ENCODE results near the gene ZFYVE21. TPM values are rescaled to one million over a fixed set of nuclear protein-coding genes. Genes with fewer than 3 reads are reported as not detected.

Gene ZFYVE21
- total RNA-seq, 1 experiment from 2014 or later, result 93.3 TPM

- Histone ChIP-seq H3F3A (ENCODE audit: insufficient read depth, low read depth) (peaks cover 59% of the 10 kb centered on the region; the same call in 1 of the 2 replicates), H4K20me1 (ENCODE audit: insufficient read depth) (peaks cover 62% of the 10 kb centered on the region), H3K9me3 (ENCODE audit: insufficient read depth, low read depth) (no peaks in the 10 kb centered on the region), H3K79me2 (ENCODE audit: low read depth) (no peaks in the 10 kb centered on the region), H3K9me2 (ENCODE audit: insufficient read depth) (no peaks in the 10 kb centered on the region), H3K36me3 (ENCODE audit: low read depth) (peaks cover 82% of the 10 kb centered on the region), H3K27ac (no peak overlapping the region), H3K4me1 (replicated peaks; ENCODE audit: insufficient read depth) (no peaks in the 10 kb centered on the region), H2AFZ (no peak overlapping the region), H3K4me3 (no peak overlapping the region), H3K4me2 (no peak overlapping the region), H3K27me3 (ENCODE audit: insufficient read depth, low read depth) (no peaks in the 10 kb centered on the region)
- intact Hi-C loops (cut with micrococcal nuclease; ENCODE audit: unreplicated experiment), result no loop called here
- no peak for DNase-seq
- TF ChIP-seq CTCF (conservative IDR thresholded peaks at IDR 0.05) (no peak), EZH2 (IDR thresholded peaks at IDR 0.05; ENCODE audit: low read depth) (no peak)
- CTCF ChIA-PET, result no interaction called here
- POLR2A ChIA-PET (ENCODE audit: unreplicated experiment), result no interaction called here
- no TSS peak for BruUV-seq (replicated peaks)
These were observed 30.7 kb upstream of the ZFYVE21 start for GRCh38 chr14:103684871-103685270.

- intact Hi-C loops (cut with micrococcal nuclease; ENCODE audit: unreplicated experiment), result no loop called here
- CTCF ChIA-PET, result no interaction called here
- Histone ChIP-seq H3K27me3 (ENCODE audit: insufficient read depth, low read depth) (no peaks in the 10 kb centered on the region), H3K27ac (no peak overlapping the region), H4K20me1 (ENCODE audit: insufficient read depth) (peaks cover 66% of the 10 kb centered on the region), H3K36me3 (ENCODE audit: low read depth) (peaks cover 75% of the 10 kb centered on the region), H3K9me2 (ENCODE audit: insufficient read depth) (no peaks in the 10 kb centered on the region), H3K4me1 (replicated peaks; ENCODE audit: insufficient read depth) (no peaks in the 10 kb centered on the region), H3K9me3 (ENCODE audit: insufficient read depth, low read depth) (no peaks in the 10 kb centered on the region), H2AFZ (no peak overlapping the region), H3K4me2 (no peak overlapping the region), H3K4me3 (no peak overlapping the region), H3F3A (ENCODE audit: insufficient read depth, low read depth) (peaks cover 61% of the 10 kb centered on the region; the same call in 1 of the 2 replicates), H3K79me2 (ENCODE audit: low read depth) (no peaks in the 10 kb centered on the region)
- no peak for DNase-seq
- TF ChIP-seq CTCF (conservative IDR thresholded peaks at IDR 0.05) (no peak), EZH2 (IDR thresholded peaks at IDR 0.05; ENCODE audit: low read depth) (no peak)
- no TSS peak for BruUV-seq (replicated peaks)
- POLR2A ChIA-PET (ENCODE audit: unreplicated experiment), result no interaction called here
These were observed 30.1 kb upstream of the ZFYVE21 start for GRCh38 chr14:103685276-103686211.

- no peak overlapping the region for H3K4me2 ChIP-seq
- POLR2A ChIA-PET (ENCODE audit: unreplicated experiment), result no interaction called here
- BruUV-seq (replicated peaks), result no TSS peak
- H2AFZ ChIP-seq, result no peak overlapping the region
- H3K27me3 ChIP-seq (ENCODE audit: insufficient read depth, low read depth), result no peaks in the 10 kb centered on the region
- TF ChIP-seq CTCF (conservative IDR thresholded peaks at IDR 0.05), result no peak
- TF ChIP-seq EZH2 (IDR thresholded peaks at IDR 0.05; ENCODE audit: low read depth), result no peak
- H3K9me2 ChIP-seq (ENCODE audit: insufficient read depth), result no peaks in the 10 kb centered on the region
- no peak overlapping the region for H3K27ac ChIP-seq
- H3F3A ChIP-seq (ENCODE audit: insufficient read depth, low read depth), result peaks cover 74% of the 10 kb centered on the region; the same call in 1 of the 2 replicates
- H3K79me2 ChIP-seq (ENCODE audit: low read depth), result no peaks in the 10 kb centered on the region
- DNase-seq, result no peak
- CTCF ChIA-PET, result no interaction called here
- no peaks in the 10 kb centered on the region for H3K9me3 ChIP-seq (ENCODE audit: insufficient read depth, low read depth)
- intact Hi-C loops (cut with micrococcal nuclease; ENCODE audit: unreplicated experiment), result no loop called here
- H3K36me3 ChIP-seq (ENCODE audit: low read depth), result peaks cover 65% of the 10 kb centered on the region
- H4K20me1 ChIP-seq (ENCODE audit: insufficient read depth), result peaks cover 79% of the 10 kb centered on the region
- H3K4me1 ChIP-seq (replicated peaks; ENCODE audit: insufficient read depth), result no peaks in the 10 kb centered on the region
- H3K4me3 ChIP-seq, result no peak overlapping the region
These were observed 28.7 kb upstream of the ZFYVE21 start for GRCh38 chr14:103686831-103687485.
